GM21737 (cell line): ENCODE data around the gene MRM1.

ENCODE experiments used
- ATAC-seq: cut with Tn5 transposase; IDR thresholded peaks from one replicate; pipeline ENCODE4 v1.9.1; 2021; ENCODE audit warnings: mild to moderate bottlenecking, moderate library complexity; ENCODE audit not compliant: unreplicated experiment

Gene MRM1

GRCh38 chr17:36629970-36630502 is 28.7 kb downstream of the MRM1 start:
- ATAC-seq = no peak

GRCh38 chr17:36631022-36631421 is 29.6 kb downstream of the MRM1 start:
- ATAC-seq = no peak

GRCh38 chr17:36632916-36633771 is 31.8 kb downstream of the MRM1 start:
- ATAC-seq = no peak

GRCh38 chr17:36640346-36640745 is 39.0 kb downstream of the MRM1 start:
- no peak for ATAC-seq

- ATAC-seq = no peak
These were observed 39.5 kb downstream of the MRM1 start for GRCh38 chr17:36640836-36641235.

- no peak for ATAC-seq
These were observed 40.0 kb downstream of the MRM1 start for GRCh38 chr17:36641331-36641876.

- ATAC-seq = no peak
These were observed 40.8 kb downstream of the MRM1 start for GRCh38 chr17:36641877-36642845.

GRCh38 chr17:36643086-36643685 is 41.8 kb downstream of the MRM1 start:
- no peak for ATAC-seq

GRCh38 chr17:36645422-36645821 is 44.0 kb downstream of the MRM1 start:
- ATAC-seq = no peak

- no peak for ATAC-seq
These were observed 46.3 kb downstream of the MRM1 start for GRCh38 chr17:36647636-36648035.

- ATAC-seq = no peak
These were observed 48.9 kb downstream of the MRM1 start for GRCh38 chr17:36650096-36650775.

- no peak for ATAC-seq
These were observed 52.0 kb downstream of the MRM1 start for GRCh38 chr17:36653374-36653773.

- ATAC-seq = no peak
These were observed 52.5 kb downstream of the MRM1 start for GRCh38 chr17:36653856-36654255.

- no peak for ATAC-seq
These were observed 54.3 kb downstream of the MRM1 start for GRCh38 chr17:36655726-36656125.

- ATAC-seq = no peak
These were observed 56.0 kb downstream of the MRM1 start for GRCh38 chr17:36657390-36657762.

- ATAC-seq = no peak
These were observed 56.5 kb downstream of the MRM1 start for GRCh38 chr17:36657763-36658490.
